ENCODE results near the gene TRNP1. TPM values are rescaled to one million over a fixed set of nuclear protein-coding genes. Genes with fewer than 3 reads are reported as not detected.

Gene TRNP1
- total RNA-seq, 1 donor from 2014 or later: 37.6 TPM

- peaks cover 16 to 24% of the 10 kb centered on the region in 2 donors for H3K4me1 ChIP-seq
- H3K27ac ChIP-seq: peak overlapping the region; percentile 83 to 94
- H3K27me3 ChIP-seq: no peaks in the 10 kb centered on the region
- H3K4me3 ChIP-seq: peak overlapping the region; percentile 72 to 76
- DNase-seq (ENCODE audit: low spot score in 2 of 2): peak; percentile 54 to 89
- TF ChIP-seq CTCF (IDR thresholded peaks at IDR 0.05): no peak
- no peaks in the 10 kb centered on the region for H3K9me3 ChIP-seq
- intact Hi-C loops (cut with DNase I): loop anchor here (1.0 kb wide), 2 partner anchors 11 to 20 kb away; no protein-coding TSS in a partner anchor
- H3K36me3 ChIP-seq: peaks cover 3 to 5% of the 10 kb centered on the region in 2 donors
Observed at GRCh38 chr1:27011058-27011764, 17.7 kb downstream of the TRNP1 start.

GRCh38 chr1:27011976-27012563, 18.6 kb downstream of the TRNP1 start:
- intact Hi-C loops (cut with DNase I): loop anchor here (1.0 kb wide), 2 partner anchors 12 to 19 kb away; no protein-coding TSS in a partner anchor
- H3K27ac ChIP-seq: peak overlapping the region; percentile 83 to 94
- H3K36me3 ChIP-seq: no peaks in the 10 kb centered on the region
- peak overlapping the region; percentile 72 to 76 for H3K4me3 ChIP-seq
- peaks cover 12 to 24% of the 10 kb centered on the region in 2 donors for H3K4me1 ChIP-seq
- no peak for DNase-seq (ENCODE audit: low spot score in 2 of 2)
- H3K9me3 ChIP-seq: no peaks in the 10 kb centered on the region
- no peaks in the 10 kb centered on the region for H3K27me3 ChIP-seq
- TF ChIP-seq CTCF (IDR thresholded peaks at IDR 0.05): no peak

GRCh38 chr1:27015260-27015659, 21.8 kb downstream of the TRNP1 start:
- H3K36me3 ChIP-seq: no peaks in the 10 kb centered on the region
- H3K27ac ChIP-seq: no peak overlapping the region
- intact Hi-C loops (cut with DNase I): no loop called here
- no peaks in the 10 kb centered on the region for H3K27me3 ChIP-seq
- DNase-seq (ENCODE audit: low spot score in 2 of 2): no peak
- no peak for TF ChIP-seq CTCF (IDR thresholded peaks at IDR 0.05)
- H3K9me3 ChIP-seq: no peaks in the 10 kb centered on the region
- peaks cover 0 to 4% of the 10 kb centered on the region in 2 donors for H3K4me1 ChIP-seq
- no peak overlapping the region for H3K4me3 ChIP-seq

- TF ChIP-seq CTCF (IDR thresholded peaks at IDR 0.05): no peak
- Histone ChIP-seq H3K9me3 (no peaks in the 10 kb centered on the region), H3K27me3 (no peaks in the 10 kb centered on the region), H3K36me3 (no peaks in the 10 kb centered on the region), H3K27ac (no peak overlapping the region), H3K4me1 (peaks cover 0 to 2% of the 10 kb centered on the region in 2 donors), H3K4me3 (no peak overlapping the region)
- intact Hi-C loops (cut with DNase I): no loop called here
- no peak for DNase-seq (ENCODE audit: low spot score in 2 of 2)
Observed at GRCh38 chr1:27016376-27016775, 22.9 kb downstream of the TRNP1 start.

- H3K27ac ChIP-seq: no peak overlapping the region
- no peaks in the 10 kb centered on the region for H3K36me3 ChIP-seq
- TF ChIP-seq CTCF (IDR thresholded peaks at IDR 0.05): no peak
- H3K4me3 ChIP-seq: no peak overlapping the region
- DNase-seq (ENCODE audit: low spot score in 2 of 2): no peak
- intact Hi-C loops (cut with DNase I): no loop called here
- peaks cover 0 to 2% of the 10 kb centered on the region in 2 donors for H3K4me1 ChIP-seq
- no peaks in the 10 kb centered on the region for H3K9me3 ChIP-seq
- H3K27me3 ChIP-seq: no peaks in the 10 kb centered on the region
Observed at GRCh38 chr1:27017207-27017606, 23.7 kb downstream of the TRNP1 start.

Data from ascending aorta (tissue), 2 donors.